ENCODE measurements around the gene PHLPP1. TPM values are rescaled to one million over a fixed set of nuclear protein-coding genes. Genes with fewer than 3 reads are reported as not detected.
A peak's percentile ranks its signal among the peaks of the same experiment; 100 is the strongest.

The PHLPP1 gene
- total and polyA plus RNA-seq, 3 experiments from 2014 or later: 0.93 to 14.8 (median 13.5) TPM

DNA sequence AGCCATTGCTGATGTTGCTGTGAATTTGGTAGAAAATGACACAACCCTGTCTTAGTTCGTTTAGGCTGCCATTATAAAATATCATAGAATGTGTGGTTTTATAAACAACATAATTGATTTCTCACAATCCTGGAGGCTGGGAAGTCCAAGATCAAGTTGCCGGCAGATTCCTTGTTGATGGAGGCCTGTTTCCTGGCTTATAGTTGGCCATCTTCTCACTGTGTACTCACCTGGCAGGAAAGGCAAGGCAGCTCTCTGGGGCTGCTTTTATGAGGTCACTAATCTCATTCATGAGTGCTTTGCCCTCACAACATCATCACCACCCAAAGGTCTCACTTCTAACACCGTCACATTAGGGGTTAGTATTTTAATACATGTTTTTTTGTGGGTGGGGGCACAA is 58.4 kb downstream of the PHLPP1 start:
- ChIA-PET POLR2A (interaction anchor here (0.5 kb wide), 1 partner anchor 56 kb away, joined by 3 read pairs; no protein-coding TSS in a partner anchor), CTCF (no interaction called here)
- Mint-ChIP-seq H3K9me3 (no peaks in the 10 kb centered on the region), H3K4me3 (no peak overlapping the region), H3K27me3 (no peaks in the 10 kb centered on the region), H3K36me3 (peaks cover 0 to 13% (median 0%) of the 10 kb centered on the region in 3 donors), H3K27ac (peak overlapping the region in 2 of 8 donors; percentile 64 to 74), H3K4me1 (peaks cover 3 to 15% (median 11%) of the 10 kb centered on the region in 3 donors)
- no peaks in the 10 kb centered on the region for H3K36me3 ChIP-seq (ENCODE audit: insufficient read depth, low read length)
- DNase-seq: no peak
- H3K4me1 ChIP-seq (ENCODE audit: insufficient read depth, low read length): no peaks in the 10 kb centered on the region
- H3K9me3 ChIP-seq (ENCODE audit: low read length): no peaks in the 10 kb centered on the region
- no peak overlapping the region for H3K4me3 ChIP-seq (ENCODE audit: low read length)
- H3K27me3 ChIP-seq (ENCODE audit: insufficient read depth, low read length, poor library complexity, severe bottlenecking): no peaks in the 10 kb centered on the region
- H3K27ac ChIP-seq (ENCODE audit: low read depth, low read length): no peak overlapping the region

DNA sequence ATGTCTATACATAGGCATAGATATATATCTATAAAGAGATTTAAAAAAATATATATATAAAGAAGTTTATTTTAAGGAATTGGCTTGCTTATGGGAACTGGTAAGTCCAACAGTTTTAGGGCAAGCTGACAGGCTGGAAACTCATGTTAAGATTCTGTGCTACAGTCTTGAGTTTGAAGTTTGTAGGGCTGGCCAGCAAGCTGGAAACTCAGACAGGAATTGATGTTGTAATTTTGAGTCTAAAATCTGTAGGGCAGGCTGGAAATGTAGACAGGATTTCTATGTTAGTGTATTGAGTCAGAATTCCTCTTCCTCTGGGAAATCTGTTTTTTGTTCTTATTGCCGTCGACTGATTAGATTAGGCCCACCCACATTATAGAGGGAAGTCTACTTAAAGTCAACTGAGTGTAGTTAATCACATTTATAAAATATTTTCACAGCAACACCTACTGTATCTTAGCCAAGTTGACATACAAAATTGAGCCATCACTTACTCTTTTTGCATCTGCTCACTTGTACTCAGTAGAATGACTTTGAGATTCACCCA is 60.8 kb downstream of the PHLPP1 start:
- Mint-ChIP-seq H3K27me3 (no peaks in the 10 kb centered on the region), H3K27ac (no peak overlapping the region), H3K36me3 (peaks cover 0 to 13% (median 0%) of the 10 kb centered on the region in 3 donors), H3K4me1 (peaks cover 3 to 14% (median 10%) of the 10 kb centered on the region in 3 donors), H3K9me3 (no peaks in the 10 kb centered on the region), H3K4me3 (no peak overlapping the region)
- no peak overlapping the region for H3K27ac ChIP-seq (ENCODE audit: low read depth, low read length)
- H3K9me3 ChIP-seq (ENCODE audit: low read length): no peaks in the 10 kb centered on the region
- DNase-seq: no peak
- no peaks in the 10 kb centered on the region for H3K27me3 ChIP-seq (ENCODE audit: insufficient read depth, low read length, poor library complexity, severe bottlenecking)
- no peaks in the 10 kb centered on the region for H3K36me3 ChIP-seq (ENCODE audit: insufficient read depth, low read length)
- POLR2A ChIA-PET: no interaction called here
- CTCF ChIA-PET: no interaction called here
- no peaks in the 10 kb centered on the region for H3K4me1 ChIP-seq (ENCODE audit: insufficient read depth, low read length)
- no peak overlapping the region for H3K4me3 ChIP-seq (ENCODE audit: low read length)

DNA sequence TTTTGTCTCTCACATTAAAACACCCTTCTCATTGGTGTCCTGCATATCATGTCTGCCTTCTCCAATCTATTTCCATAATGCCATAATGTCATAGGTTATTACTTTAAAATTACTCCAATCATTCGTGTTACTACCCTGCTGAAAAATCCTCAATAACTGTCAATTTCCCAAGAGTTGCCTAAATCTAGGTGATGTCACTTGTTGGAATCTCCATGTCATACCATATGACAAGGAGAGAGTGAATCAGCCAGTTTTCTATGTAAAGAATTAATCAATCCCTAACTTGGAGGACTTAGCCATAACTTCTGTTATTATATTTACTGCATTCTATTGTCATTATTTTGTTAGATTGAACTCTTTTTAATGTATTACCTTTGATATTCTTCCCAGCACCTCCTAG is 62.5 kb downstream of the PHLPP1 start:
- CTCF ChIA-PET: no interaction called here
- Histone ChIP-seq H3K4me3 (ENCODE audit: low read length) (no peak overlapping the region), H3K27me3 (ENCODE audit: insufficient read depth, low read length, poor library complexity, severe bottlenecking) (no peaks in the 10 kb centered on the region), H3K9me3 (ENCODE audit: low read length) (no peaks in the 10 kb centered on the region), H3K4me1 (ENCODE audit: insufficient read depth, low read length) (no peaks in the 10 kb centered on the region), H3K36me3 (ENCODE audit: insufficient read depth, low read length) (no peaks in the 10 kb centered on the region), H3K27ac (ENCODE audit: low read depth, low read length) (no peak overlapping the region)
- POLR2A ChIA-PET: no interaction called here
- no peak for DNase-seq
- H3K4me1 Mint-ChIP-seq: peaks cover 0 to 5% (median 2%) of the 10 kb centered on the region in 3 donors
- H3K9me3 Mint-ChIP-seq: no peaks in the 10 kb centered on the region
- H3K27me3 Mint-ChIP-seq: peaks cover 0 to 1% of the 10 kb centered on the region in 2 donors
- H3K36me3 Mint-ChIP-seq: peaks cover 0 to 13% (median 0%) of the 10 kb centered on the region in 3 donors
- H3K4me3 Mint-ChIP-seq: no peak overlapping the region
- H3K27ac Mint-ChIP-seq: no peak overlapping the region

DNA sequence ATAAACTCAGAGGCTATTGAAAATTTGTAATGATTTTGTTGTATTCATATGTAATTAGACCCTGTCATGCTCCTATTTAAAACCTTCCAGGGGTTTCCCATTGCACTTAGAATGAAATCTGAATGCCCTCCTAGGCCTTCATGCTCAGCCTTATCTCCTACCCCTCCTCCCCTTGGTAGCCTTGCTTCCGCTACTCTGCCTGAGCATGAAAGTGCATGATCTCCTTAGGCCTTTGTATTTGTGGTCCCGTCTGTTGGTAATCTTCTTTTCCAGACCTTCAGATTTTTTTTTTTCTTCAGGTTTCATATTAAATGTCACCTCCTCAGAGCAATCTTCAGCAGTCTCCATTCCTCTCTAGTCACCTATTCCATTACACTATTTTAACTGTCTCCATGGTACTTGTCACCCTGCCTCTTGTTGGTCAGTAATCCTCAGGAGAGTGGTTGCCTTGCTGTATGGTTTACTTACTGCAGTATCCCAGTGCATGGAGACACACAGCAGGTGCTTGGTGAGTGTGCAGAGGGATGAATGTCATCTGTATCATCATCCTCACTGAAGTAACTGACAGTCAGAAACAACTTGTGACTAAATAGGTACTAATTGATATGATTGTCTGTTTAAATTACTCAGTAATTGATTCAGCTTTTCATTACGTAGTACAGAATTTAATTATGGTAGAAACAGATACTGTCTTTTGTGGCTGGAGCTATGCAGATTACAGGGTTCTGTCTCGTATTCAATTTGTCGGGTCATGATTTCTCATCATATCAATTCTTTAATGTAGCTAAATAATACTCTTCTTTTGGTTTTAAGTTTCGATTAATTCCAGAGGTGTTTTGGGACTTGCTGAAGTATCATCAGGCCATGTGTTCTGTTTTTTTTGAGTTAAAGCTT is 63.9 kb downstream of the PHLPP1 start:
- Histone ChIP-seq H3K27me3 (ENCODE audit: insufficient read depth, low read length, poor library complexity, severe bottlenecking) (no peaks in the 10 kb centered on the region), H3K36me3 (ENCODE audit: insufficient read depth, low read length) (no peaks in the 10 kb centered on the region), H3K4me1 (ENCODE audit: insufficient read depth, low read length) (peaks cover 3% of the 10 kb centered on the region), H3K4me3 (ENCODE audit: low read length) (no peak overlapping the region), H3K27ac (ENCODE audit: low read depth, low read length) (no peak overlapping the region), H3K9me3 (ENCODE audit: low read length) (no peaks in the 10 kb centered on the region)
- Mint-ChIP-seq H3K4me1 (peaks cover 6 to 10% (median 9%) of the 10 kb centered on the region in 3 donors), H3K4me3 (no peak overlapping the region), H3K27ac (no peak overlapping the region), H3K27me3 (peaks cover 0 to 1% of the 10 kb centered on the region in 2 donors), H3K9me3 (no peaks in the 10 kb centered on the region), H3K36me3 (peaks cover 0 to under 1% (median 0%) of the 10 kb centered on the region in 3 donors)
- POLR2A ChIA-PET: no interaction called here
- CTCF ChIA-PET: no interaction called here
- no peak for DNase-seq

DNA sequence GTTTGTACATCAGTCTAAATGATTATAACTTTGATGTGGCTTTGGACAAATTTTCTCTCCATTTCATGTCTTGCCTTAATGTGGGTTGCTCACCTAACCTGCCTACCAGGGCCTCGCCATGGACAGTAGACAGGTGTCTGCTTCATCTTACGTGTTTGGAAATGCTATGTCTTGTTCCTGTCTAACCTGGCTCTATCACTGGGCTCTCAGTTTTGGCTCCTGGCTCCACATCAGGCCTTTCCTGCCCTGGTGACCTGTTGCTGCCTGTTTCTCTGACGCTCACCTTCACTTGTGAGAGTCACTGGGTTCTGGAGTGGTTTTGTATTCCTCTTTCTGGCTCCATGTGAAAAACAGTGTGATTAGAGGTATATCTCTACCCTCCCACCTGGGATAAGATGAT is 65.9 kb downstream of the PHLPP1 start:
- ChIA-PET POLR2A (no interaction called here), CTCF (no interaction called here)
- Mint-ChIP-seq H3K4me3 (no peak overlapping the region), H3K36me3 (no peaks in the 10 kb centered on the region), H3K4me1 (peaks cover 21 to 24% (median 21%) of the 10 kb centered on the region in 3 donors), H3K27me3 (peaks cover 0 to 1% of the 10 kb centered on the region in 2 donors), H3K9me3 (no peaks in the 10 kb centered on the region), H3K27ac (no peak overlapping the region)
- Histone ChIP-seq H3K36me3 (ENCODE audit: insufficient read depth, low read length) (no peaks in the 10 kb centered on the region), H3K4me1 (ENCODE audit: insufficient read depth, low read length) (peaks cover 6% of the 10 kb centered on the region), H3K27me3 (ENCODE audit: insufficient read depth, low read length, poor library complexity, severe bottlenecking) (no peaks in the 10 kb centered on the region), H3K4me3 (ENCODE audit: low read length) (no peak overlapping the region), H3K9me3 (ENCODE audit: low read length) (no peaks in the 10 kb centered on the region), H3K27ac (ENCODE audit: low read depth, low read length) (no peak overlapping the region)
- DNase-seq: no peak

DNA sequence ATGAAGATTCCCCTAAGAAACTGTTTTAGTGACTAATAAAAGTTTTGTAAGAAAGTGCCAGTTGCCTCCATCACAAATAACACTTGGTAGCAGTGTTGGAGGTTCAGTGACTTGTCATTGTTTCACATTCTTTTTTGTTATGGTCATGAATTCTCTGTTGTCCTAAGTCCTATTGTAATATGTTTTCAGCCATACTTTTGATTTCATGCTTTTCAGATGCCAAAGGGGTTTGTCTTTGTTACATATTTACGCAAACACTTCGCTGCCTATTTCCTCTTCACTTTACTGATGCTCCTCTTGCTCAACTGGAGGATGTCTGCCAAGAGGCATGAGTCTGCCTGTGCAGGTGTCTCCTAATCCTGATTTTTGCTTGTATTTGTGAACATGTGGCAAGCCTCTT is 66.6 kb downstream of the PHLPP1 start:
- H3K36me3 ChIP-seq (ENCODE audit: insufficient read depth, low read length): no peaks in the 10 kb centered on the region
- POLR2A ChIA-PET: no interaction called here
- Mint-ChIP-seq H3K27me3 (peaks cover 0 to 1% of the 10 kb centered on the region in 2 donors), H3K4me3 (peak overlapping the region in 1 of 7 donors; percentile 4), H3K27ac (no peak overlapping the region), H3K36me3 (no peaks in the 10 kb centered on the region), H3K4me1 (peaks cover 21 to 24% (median 21%) of the 10 kb centered on the region in 3 donors), H3K9me3 (no peaks in the 10 kb centered on the region)
- no peaks in the 10 kb centered on the region for H3K27me3 ChIP-seq (ENCODE audit: insufficient read depth, low read length, poor library complexity, severe bottlenecking)
- H3K4me1 ChIP-seq (ENCODE audit: insufficient read depth, low read length): peaks cover 6% of the 10 kb centered on the region
- CTCF ChIA-PET: no interaction called here
- DNase-seq: no peak
- no peak overlapping the region for H3K4me3 ChIP-seq (ENCODE audit: low read length)
- no peak overlapping the region for H3K27ac ChIP-seq (ENCODE audit: low read depth, low read length)
- no peaks in the 10 kb centered on the region for H3K9me3 ChIP-seq (ENCODE audit: low read length)

DNA sequence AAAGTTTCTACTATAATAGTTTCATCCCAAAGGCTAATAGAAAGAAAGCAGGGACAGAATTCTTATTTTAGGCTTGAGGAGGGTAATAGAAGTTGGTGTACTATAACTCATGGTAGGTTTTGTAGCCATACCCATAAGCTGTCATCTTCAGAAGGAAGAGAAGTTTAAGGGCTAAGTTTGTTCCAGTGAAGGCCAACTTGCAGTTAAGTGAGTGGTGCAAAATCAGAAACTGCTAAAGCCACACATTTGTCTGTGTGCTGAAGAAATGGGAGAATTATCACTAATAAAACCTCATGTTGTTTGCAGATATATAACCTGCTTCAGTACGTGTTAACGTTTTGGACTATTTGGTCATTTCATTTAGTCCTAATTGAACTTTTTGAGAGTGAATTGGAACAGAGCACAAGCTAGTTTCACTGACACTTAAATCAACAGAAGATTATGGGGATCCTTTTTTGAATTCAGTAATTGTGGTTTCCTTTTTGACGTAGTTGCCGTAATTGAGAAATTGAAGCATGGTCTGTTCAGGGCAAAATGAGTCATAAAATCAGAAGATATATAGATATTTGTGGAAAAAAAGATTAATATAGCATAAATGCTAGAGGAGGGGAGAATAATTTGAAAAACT is 69.1 kb downstream of the PHLPP1 start:
- H3K4me3 ChIP-seq (ENCODE audit: low read length): no peak overlapping the region
- H3K4me1 Mint-ChIP-seq: peaks cover 33 to 40% (median 35%) of the 10 kb centered on the region in 3 donors
- CTCF ChIA-PET: no interaction called here

DNA sequence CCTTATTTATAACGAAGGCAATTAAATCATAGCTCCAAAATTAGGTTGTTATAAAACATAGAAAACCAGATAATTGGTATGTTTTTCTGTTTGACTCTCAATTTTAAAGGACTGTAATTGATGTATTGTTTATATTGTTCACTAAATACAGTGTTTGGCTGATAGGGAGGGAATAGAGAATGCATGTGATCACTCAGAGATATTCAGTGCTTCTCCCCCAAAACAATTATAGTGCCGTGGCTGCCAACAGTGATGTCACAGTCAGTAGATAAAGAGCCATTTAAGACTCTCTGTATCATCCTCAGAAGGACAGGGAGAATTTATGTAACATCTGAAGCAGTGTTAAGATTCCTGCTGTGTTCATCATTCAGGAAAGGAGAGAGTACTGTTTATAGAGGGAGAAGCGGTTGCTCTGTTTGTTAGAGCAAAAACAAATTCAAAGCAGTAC is 69.6 kb downstream of the PHLPP1 start:
- Mint-ChIP-seq H3K9me3 (no peaks in the 10 kb centered on the region), H3K4me3 (peak overlapping the region in 5 of 7 donors; percentile 11 to 65 (median 45)), H3K36me3 (no peaks in the 10 kb centered on the region), H3K4me1 (peaks cover 34 to 42% (median 35%) of the 10 kb centered on the region in 3 donors), H3K27me3 (peaks cover 0 to 1% of the 10 kb centered on the region in 2 donors), H3K27ac (peak overlapping the region in 1 of 8 donors; percentile 1)
- DNase-seq: no peak
- H3K9me3 ChIP-seq (ENCODE audit: low read length): no peaks in the 10 kb centered on the region
- H3K27ac ChIP-seq (ENCODE audit: low read depth, low read length): no peak overlapping the region
- POLR2A ChIA-PET: no interaction called here
- H3K4me1 ChIP-seq (ENCODE audit: insufficient read depth, low read length): peaks cover 6% of the 10 kb centered on the region
- no peak overlapping the region for H3K4me3 ChIP-seq (ENCODE audit: low read length)
- CTCF ChIA-PET: no interaction called here
- no peaks in the 10 kb centered on the region for H3K27me3 ChIP-seq (ENCODE audit: insufficient read depth, low read length, poor library complexity, severe bottlenecking)
- no peaks in the 10 kb centered on the region for H3K36me3 ChIP-seq (ENCODE audit: insufficient read depth, low read length)

More for the DNA sequence above, 69.1 kb downstream of the PHLPP1 start:
- Histone ChIP-seq H3K4me1 (ENCODE audit: insufficient read depth, low read length) (peaks cover 6% of the 10 kb centered on the region), H3K27ac (ENCODE audit: low read depth, low read length) (no peak overlapping the region), H3K9me3 (ENCODE audit: low read length) (no peaks in the 10 kb centered on the region), H3K36me3 (ENCODE audit: insufficient read depth, low read length) (no peaks in the 10 kb centered on the region), H3K27me3 (ENCODE audit: insufficient read depth, low read length, poor library complexity, severe bottlenecking) (no peaks in the 10 kb centered on the region)
- DNase-seq: no peak
- no peaks in the 10 kb centered on the region for H3K9me3 Mint-ChIP-seq
- peak overlapping the region in 6 of 7 donors; percentile 11 to 65 (median 52) for H3K4me3 Mint-ChIP-seq
- POLR2A ChIA-PET: no interaction called here
- H3K27ac Mint-ChIP-seq: peak overlapping the region in 4 of 8 donors; percentile 7 to 55 (median 10)
- peaks cover 0 to 1% of the 10 kb centered on the region in 2 donors for H3K27me3 Mint-ChIP-seq
- H3K36me3 Mint-ChIP-seq: no peaks in the 10 kb centered on the region
